Measurements from ENCODE around the gene PLB1. TPM values are rescaled to one million over a fixed set of nuclear protein-coding genes. Genes with fewer than 3 reads are reported as not detected.

PLB1 gene
- polyA plus RNA-seq, 1 donor from 2014 or later = 2.8 TPM

GRCh38 chr2:28659127-28659526, 163.3 kb downstream of the PLB1 start:
- H3K9me3 ChIP-seq (ENCODE audit: low read length) = no peaks in the 10 kb centered on the region
- H4K20me1 ChIP-seq (ENCODE audit: insufficient read depth) = no peaks in the 10 kb centered on the region
- no peak overlapping the region for H3K4me2 ChIP-seq (ENCODE audit: low read length)
- TF ChIP-seq POLR2AphosphoS5 (IDR thresholded peaks at IDR 0.05) = no peak
- no peak for TF ChIP-seq MXI1 (conservative IDR thresholded peaks at IDR 0.05; ENCODE audit: poor library complexity, severe bottlenecking)
- TF ChIP-seq CTCF (IDR thresholded peaks at IDR 0.05; ENCODE audit: poor library complexity, severe bottlenecking) = no peak
- TF ChIP-seq SMC3 (conservative IDR thresholded peaks at IDR 0.05; ENCODE audit: poor library complexity) = no peak
- TF ChIP-seq REST (IDR thresholded peaks at IDR 0.05; ENCODE audit: borderline replicate concordance) = no peak
- no peak for TF ChIP-seq EP300 (conservative IDR thresholded peaks at IDR 0.05; ENCODE audit: poor library complexity, severe bottlenecking)
- no peak for TF ChIP-seq EZH2 (IDR thresholded peaks at IDR 0.05; ENCODE audit: borderline replicate concordance, insufficient read depth, low read length, poor library complexity, severe bottlenecking)
- TF ChIP-seq TAF1 (IDR thresholded peaks at IDR 0.05; ENCODE audit: low read depth) = no peak
- no peak for TF ChIP-seq RAD21 (conservative IDR thresholded peaks at IDR 0.05)
- H3K36me3 ChIP-seq (ENCODE audit: insufficient read depth, low read length) = no peaks in the 10 kb centered on the region
- no peaks in the 10 kb centered on the region for H3K9me2 ChIP-seq (ENCODE audit: insufficient read depth, low read length)
- H3K27me3 ChIP-seq (ENCODE audit: insufficient read depth, low read depth, low read length) = no peaks in the 10 kb centered on the region
- H3K79me2 ChIP-seq (replicated peaks; ENCODE audit: insufficient read depth, low read length) = no peaks in the 10 kb centered on the region
- H3K4me3 ChIP-seq (ENCODE audit: low read length) = no peak overlapping the region
- H3F3A ChIP-seq (ENCODE audit: insufficient read depth, low read length, poor library complexity, severe bottlenecking) = no peaks in the 10 kb centered on the region
- no peak overlapping the region for H2AFZ ChIP-seq (ENCODE audit: low read depth, low read length)
- H3K27ac ChIP-seq (ENCODE audit: low read length) = no peak overlapping the region
- no peak overlapping the region for H3K9ac ChIP-seq (ENCODE audit: low read length)

- H3K27me3 ChIP-seq (ENCODE audit: insufficient read depth, low read depth, low read length) = no peaks in the 10 kb centered on the region
- H3K9ac ChIP-seq (ENCODE audit: low read length) = no peak overlapping the region
- no peak overlapping the region for H3K27ac ChIP-seq (ENCODE audit: low read length)
- H3K4me3 ChIP-seq (ENCODE audit: low read length) = no peak overlapping the region
- no peaks in the 10 kb centered on the region for H3K36me3 ChIP-seq (ENCODE audit: insufficient read depth, low read length)
- H3K9me3 ChIP-seq (ENCODE audit: low read length) = no peaks in the 10 kb centered on the region
- H3K79me2 ChIP-seq (replicated peaks; ENCODE audit: insufficient read depth, low read length) = no peaks in the 10 kb centered on the region
- no peaks in the 10 kb centered on the region for H4K20me1 ChIP-seq (ENCODE audit: insufficient read depth)
- no peaks in the 10 kb centered on the region for H3K9me2 ChIP-seq (ENCODE audit: insufficient read depth, low read length)
- TF ChIP-seq EZH2 (IDR thresholded peaks at IDR 0.05; ENCODE audit: borderline replicate concordance, insufficient read depth, low read length, poor library complexity, severe bottlenecking) = no peak
- no peak for TF ChIP-seq POLR2AphosphoS5 (IDR thresholded peaks at IDR 0.05)
- TF ChIP-seq CTCF (IDR thresholded peaks at IDR 0.05; ENCODE audit: poor library complexity, severe bottlenecking) = no peak
- TF ChIP-seq TAF1 (IDR thresholded peaks at IDR 0.05; ENCODE audit: low read depth) = no peak
- no peak for TF ChIP-seq MXI1 (conservative IDR thresholded peaks at IDR 0.05; ENCODE audit: poor library complexity, severe bottlenecking)
- TF ChIP-seq REST (IDR thresholded peaks at IDR 0.05; ENCODE audit: borderline replicate concordance) = no peak
- no peak for TF ChIP-seq EP300 (conservative IDR thresholded peaks at IDR 0.05; ENCODE audit: poor library complexity, severe bottlenecking)
- no peak for TF ChIP-seq RAD21 (conservative IDR thresholded peaks at IDR 0.05)
- H2AFZ ChIP-seq (ENCODE audit: low read depth, low read length) = no peak overlapping the region
- no peak overlapping the region for H3K4me2 ChIP-seq (ENCODE audit: low read length)
- no peaks in the 10 kb centered on the region for H3F3A ChIP-seq (ENCODE audit: insufficient read depth, low read length, poor library complexity, severe bottlenecking)
These were observed 165.7 kb downstream of the PLB1 start for GRCh38 chr2:28661589-28662001.

Data from neural cell (in vitro differentiated cells).